Liver (tissue), 9 donors: ENCODE measurements around the gene SASH1. TPM values are rescaled to one million over a fixed set of nuclear protein-coding genes. Genes with fewer than 3 reads are reported as not detected.

ENCODE experiments used
- DNase-seq: peaks from one replicate; pipeline ENCODE4 v3.0.0-alpha.2; 2017; ENCODE audit warnings: low spot score
- H3K27ac ChIP-seq, 2 donors: one replicate each; pipeline ENCODE4 v1.7.0; 2013; ENCODE audit warnings: inconsistent platforms in 2 of 2, low read length in 2 of 2, control low read depth in 1 of 2, low read depth in 1 of 2, mild to moderate bottlenecking in 1 of 2
- H3K27me3 ChIP-seq, 4 donors: one replicate each; pipeline versions ENCODE4 v1.6.1 to v1.7.0; 2013; ENCODE audit warnings: low read length in 3 of 4, inconsistent platforms in 1 of 4, mild to moderate bottlenecking in 1 of 4, moderate library complexity in 1 of 4; ENCODE audit not compliant: control insufficient read depth in 4 of 4, insufficient read depth in 4 of 4
- H3K36me3 ChIP-seq, 4 donors: one replicate each; pipeline versions ENCODE4 v1.6.1 to v1.7.0; 2013; ENCODE audit warnings: low read length in 3 of 4, mild to moderate bottlenecking in 3 of 4, low read depth in 1 of 4, moderate library complexity in 1 of 4; ENCODE audit not compliant: control insufficient read depth in 4 of 4, insufficient read depth in 3 of 4
- H3K4me1 ChIP-seq, 4 donors: one replicate each; pipeline versions ENCODE4 v1.6.1 to v1.7.0; 2013; ENCODE audit warnings: low read length in 3 of 4, mild to moderate bottlenecking in 3 of 4, moderate library complexity in 1 of 4; ENCODE audit not compliant: control insufficient read depth in 4 of 4, insufficient read depth in 4 of 4
- H3K4me3 ChIP-seq, 3 donors: one replicate each; pipeline versions ENCODE4 v1.6.1 to v1.7.0; 2013; ENCODE audit warnings: low read length in 3 of 3, control low read depth in 1 of 3, low read depth in 1 of 3, mild to moderate bottlenecking in 1 of 3
- H3K9ac ChIP-seq, 2 donors: one replicate each; pipeline ENCODE4 v1.7.0; 2013; ENCODE audit warnings: low read length in 2 of 2, mild to moderate bottlenecking in 2 of 2, moderate library complexity in 2 of 2, control low read depth in 1 of 2, low read depth in 1 of 2
- H3K9me3 ChIP-seq, 4 donors: one replicate each; pipeline versions ENCODE4 v1.6.1 to v1.7.0; 2013; ENCODE audit warnings: low read length in 3 of 4; ENCODE audit not compliant: control insufficient read depth in 4 of 4
- EGR1 ChIP-seq, 2 donors: IDR thresholded peaks; 2 replicates each; pipeline ENCODE4 v1.6.1; 2016 to 2018; ENCODE audit warnings: antibody characterized with exemption in 2 of 2, low read depth in 2 of 2
- FOXA1 ChIP-seq: IDR thresholded peaks from 2 replicates; pipeline ENCODE4 v1.6.1; 2016; ENCODE audit warnings: antibody characterized with exemption
- FOXA2 ChIP-seq: IDR thresholded peaks from 2 replicates; pipeline ENCODE4 v1.6.1; 2016; ENCODE audit warnings: antibody characterized with exemption
- GABPA ChIP-seq, 2 donors: IDR thresholded peaks in 1 of 2; conservative IDR thresholded peaks in 1 of 2; 2 replicates each; pipeline ENCODE4 v1.6.1; 2016; ENCODE audit warnings: antibody characterized with exemption in 2 of 2, mild to moderate bottlenecking in 1 of 2, moderate library complexity in 1 of 2
- HNF4A ChIP-seq, 2 donors: conservative IDR thresholded peaks; 2 replicates each; pipeline ENCODE4 v1.6.1; 2016; ENCODE audit warnings: antibody characterized with exemption in 2 of 2, mild to moderate bottlenecking in 2 of 2
- HNF4G ChIP-seq: IDR thresholded peaks from 2 replicates; pipeline ENCODE4 v1.6.1; 2016; ENCODE audit warnings: antibody characterized with exemption
- JUND ChIP-seq, 2 donors: IDR thresholded peaks; 2 replicates each; pipeline ENCODE4 v1.6.1; 2016; ENCODE audit warnings: antibody characterized with exemption in 2 of 2
- NR2F2 ChIP-seq: IDR thresholded peaks from 2 replicates; pipeline ENCODE4 v1.6.1; 2016; ENCODE audit warnings: antibody characterized with exemption
- RAD21 ChIP-seq, 2 donors: IDR thresholded peaks; 2 replicates each; pipeline ENCODE4 v1.6.1; 2016; ENCODE audit warnings: antibody characterized with exemption in 2 of 2, mild to moderate bottlenecking in 2 of 2
- RXRA ChIP-seq, 2 donors: IDR thresholded peaks; 2 replicates each; pipeline ENCODE4 v1.6.1; 2017 to 2018; ENCODE audit warnings: antibody characterized with exemption in 2 of 2, mild to moderate bottlenecking in 1 of 2
- SP1 ChIP-seq: IDR thresholded peaks from 2 replicates; pipeline ENCODE4 v1.6.1; 2018; ENCODE audit warnings: antibody characterized with exemption, mild to moderate bottlenecking
- TAF1 ChIP-seq: conservative IDR thresholded peaks from 2 replicates; pipeline ENCODE4 v1.6.1; 2016; ENCODE audit warnings: antibody characterized with exemption, mild to moderate bottlenecking
- YY1 ChIP-seq: IDR thresholded peaks from 2 replicates; pipeline ENCODE4 v1.6.1; 2016; ENCODE audit warnings: antibody characterized with exemption, mild to moderate bottlenecking
- WGBS: extraction: QIAGEN DNeasy Blood & Tissue Kit; methylation state at CpG from one replicate; pipeline ENCODE4 v1.1.7; 2013; 5-methylcytosine and 5-hydroxymethylcytosine counted together
- polyA plus RNA-seq, 2 donors: library from polyadenylated mRNA; stranded (reverse) in 1 of 2; unstranded in 1 of 2; fragments of 200-250 nt in 1 of 2; fragments of >200 nt in 1 of 2; fragmentation: Nextera tagmentation in 1 of 2; extraction: Ambion mirVana in 1 of 2; gene quantifications; one replicate each; pipeline versions ENCODE4 v1.2.1 to v1.2.3, GENCODE V29; 2013 to 2015
- total RNA-seq, 2 donors: library from RNA; depleted of rRNA; stranded (reverse); fragments of >200 nt; gene quantifications; one replicate each; pipeline ENCODE4 v1.2.3, GENCODE V29; 2014
- TF ChIP-seq, protein P1 (sequence below): IDR thresholded peaks from 2 replicates; pipeline ENCODE4 v1.6.1; 2016; ENCODE audit warnings: antibody characterized with exemption, mild to moderate bottlenecking
- TF ChIP-seq, protein P2 (sequence below): IDR thresholded peaks from 2 replicates; pipeline ENCODE4 v1.6.1; 2016; ENCODE audit warnings: antibody characterized with exemption
- TF ChIP-seq, protein P3 (sequence below): IDR thresholded peaks from 2 replicates; pipeline ENCODE4 v1.6.1; 2016; ENCODE audit warnings: antibody characterized with exemption
- TF ChIP-seq, protein P4 (sequence below): fragments of 150-350 bp; IDR thresholded peaks from 2 replicates; pipeline ENCODE4 v1.5.1; 2017; ENCODE audit warnings: improper control_type of control experiment, low read depth, low read length; ENCODE audit not compliant: missing input control
- TF ChIP-seq, protein P5 (sequence below): IDR thresholded peaks from 2 replicates; pipeline ENCODE4 v1.6.1; 2016; ENCODE audit warnings: antibody characterized with exemption
- donor health status: healthy.
- donor health status: healthy.
- donor health status: healthy.
- donor health status: healthy.
- donor health status: healthy.

SASH1 gene
- total and polyA plus RNA-seq, 4 donors, result 3.5 to 16.4 (median 7.6) TPM

DNA sequence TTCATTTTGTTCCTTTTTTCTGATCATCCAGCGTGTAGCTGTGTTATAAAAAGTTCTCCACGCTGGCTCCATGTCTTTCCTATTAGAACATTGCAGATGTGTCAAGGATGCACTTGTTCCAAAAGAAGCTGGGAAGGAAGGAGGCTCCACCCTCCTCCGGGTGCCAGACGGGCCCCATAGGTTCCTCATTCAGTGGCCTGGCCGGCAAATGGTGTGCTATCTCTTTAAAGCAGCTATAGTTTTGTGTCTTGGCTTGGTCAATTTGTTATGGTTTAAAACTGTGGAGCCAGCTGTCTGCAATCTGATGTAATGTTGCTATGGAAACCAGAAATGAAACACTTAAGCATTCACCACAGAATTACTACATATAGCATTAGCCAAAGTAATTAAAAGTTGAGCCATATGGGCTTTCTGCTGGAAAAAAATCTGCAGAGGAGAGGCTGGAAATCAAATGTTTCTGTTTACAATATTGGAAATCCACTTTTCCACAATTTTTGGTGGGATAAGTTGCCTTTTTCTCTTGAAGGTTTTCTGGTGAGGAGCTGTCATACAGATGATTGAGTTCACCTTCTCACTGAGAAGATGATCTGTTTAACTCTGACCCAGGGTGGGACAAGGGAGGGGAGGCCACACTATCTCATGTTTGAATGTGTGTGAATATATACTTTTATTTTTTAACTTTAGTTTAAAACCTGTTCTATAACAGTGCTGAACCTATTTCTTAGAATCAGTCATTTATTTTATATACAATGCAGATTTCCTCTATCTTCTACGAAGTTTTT is 167.4 kb downstream of the SASH1 start:
- no peaks in the 10 kb centered on the region for H3K27me3 ChIP-seq

More for the DNA sequence above, 167.4 kb downstream of the SASH1 start:
- Histone ChIP-seq H3K4me3 (peak overlapping the region in 1 of 3 donors; percentile 14), H3K4me1 (no peaks in the 10 kb centered on the region), H3K9me3 (no peaks in the 10 kb centered on the region), H3K9ac (no peak overlapping the region), H3K36me3 (no peaks in the 10 kb centered on the region), H3K27ac (peak overlapping the region in 1 of 2 donors; percentile 61)
- no peak for DNase-seq
- TF ChIP-seq FOXA1 (no peak), RAD21 (IDR thresholded peaks at IDR 0.05) (no peak), YY1 (no peak), EGR1 (IDR thresholded peaks at IDR 0.05; ENCODE audit: low read depth in 2 of 2) (no peak), RXRA (IDR thresholded peaks at IDR 0.05) (no peak), FOXA2 (no peak), TAF1 (no peak), JUND (IDR thresholded peaks at IDR 0.05) (no peak), SP1 (no peak), GABPA (IDR thresholded peaks at IDR 0.05 in 1 of 2, conservative IDR thresholded peaks at IDR 0.05 in 1 of 2) (no peak), NR2F2 (no peak), HNF4G (no peak), HNF4A (conservative IDR thresholded peaks at IDR 0.05) (no peak)
- TF ChIP-seq, protein P1, sequence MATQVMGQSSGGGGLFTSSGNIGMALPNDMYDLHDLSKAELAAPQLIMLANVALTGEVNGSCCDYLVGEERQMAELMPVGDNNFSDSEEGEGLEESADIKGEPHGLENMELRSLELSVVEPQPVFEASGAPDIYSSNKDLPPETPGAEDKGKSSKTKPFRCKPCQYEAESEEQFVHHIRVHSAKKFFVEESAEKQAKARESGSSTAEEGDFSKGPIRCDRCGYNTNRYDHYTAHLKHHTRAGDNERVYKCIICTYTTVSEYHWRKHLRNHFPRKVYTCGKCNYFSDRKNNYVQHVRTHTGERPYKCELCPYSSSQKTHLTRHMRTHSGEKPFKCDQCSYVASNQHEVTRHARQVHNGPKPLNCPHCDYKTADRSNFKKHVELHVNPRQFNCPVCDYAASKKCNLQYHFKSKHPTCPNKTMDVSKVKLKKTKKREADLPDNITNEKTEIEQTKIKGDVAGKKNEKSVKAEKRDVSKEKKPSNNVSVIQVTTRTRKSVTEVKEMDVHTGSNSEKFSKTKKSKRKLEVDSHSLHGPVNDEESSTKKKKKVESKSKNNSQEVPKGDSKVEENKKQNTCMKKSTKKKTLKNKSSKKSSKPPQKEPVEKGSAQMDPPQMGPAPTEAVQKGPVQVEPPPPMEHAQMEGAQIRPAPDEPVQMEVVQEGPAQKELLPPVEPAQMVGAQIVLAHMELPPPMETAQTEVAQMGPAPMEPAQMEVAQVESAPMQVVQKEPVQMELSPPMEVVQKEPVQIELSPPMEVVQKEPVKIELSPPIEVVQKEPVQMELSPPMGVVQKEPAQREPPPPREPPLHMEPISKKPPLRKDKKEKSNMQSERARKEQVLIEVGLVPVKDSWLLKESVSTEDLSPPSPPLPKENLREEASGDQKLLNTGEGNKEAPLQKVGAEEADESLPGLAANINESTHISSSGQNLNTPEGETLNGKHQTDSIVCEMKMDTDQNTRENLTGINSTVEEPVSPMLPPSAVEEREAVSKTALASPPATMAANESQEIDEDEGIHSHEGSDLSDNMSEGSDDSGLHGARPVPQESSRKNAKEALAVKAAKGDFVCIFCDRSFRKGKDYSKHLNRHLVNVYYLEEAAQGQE, result no peak
- TF ChIP-seq, protein P2, sequence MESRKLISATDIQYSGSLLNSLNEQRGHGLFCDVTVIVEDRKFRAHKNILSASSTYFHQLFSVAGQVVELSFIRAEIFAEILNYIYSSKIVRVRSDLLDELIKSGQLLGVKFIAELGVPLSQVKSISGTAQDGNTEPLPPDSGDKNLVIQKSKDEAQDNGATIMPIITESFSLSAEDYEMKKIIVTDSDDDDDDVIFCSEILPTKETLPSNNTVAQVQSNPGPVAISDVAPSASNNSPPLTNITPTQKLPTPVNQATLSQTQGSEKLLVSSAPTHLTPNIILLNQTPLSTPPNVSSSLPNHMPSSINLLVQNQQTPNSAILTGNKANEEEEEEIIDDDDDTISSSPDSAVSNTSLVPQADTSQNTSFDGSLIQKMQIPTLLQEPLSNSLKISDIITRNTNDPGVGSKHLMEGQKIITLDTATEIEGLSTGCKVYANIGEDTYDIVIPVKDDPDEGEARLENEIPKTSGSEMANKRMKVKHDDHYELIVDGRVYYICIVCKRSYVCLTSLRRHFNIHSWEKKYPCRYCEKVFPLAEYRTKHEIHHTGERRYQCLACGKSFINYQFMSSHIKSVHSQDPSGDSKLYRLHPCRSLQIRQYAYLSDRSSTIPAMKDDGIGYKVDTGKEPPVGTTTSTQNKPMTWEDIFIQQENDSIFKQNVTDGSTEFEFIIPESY, result no peak
- TF ChIP-seq, protein P3, sequence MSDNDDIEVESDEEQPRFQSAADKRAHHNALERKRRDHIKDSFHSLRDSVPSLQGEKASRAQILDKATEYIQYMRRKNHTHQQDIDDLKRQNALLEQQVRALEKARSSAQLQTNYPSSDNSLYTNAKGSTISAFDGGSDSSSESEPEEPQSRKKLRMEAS, result no peak
- TF ChIP-seq, protein P4, sequence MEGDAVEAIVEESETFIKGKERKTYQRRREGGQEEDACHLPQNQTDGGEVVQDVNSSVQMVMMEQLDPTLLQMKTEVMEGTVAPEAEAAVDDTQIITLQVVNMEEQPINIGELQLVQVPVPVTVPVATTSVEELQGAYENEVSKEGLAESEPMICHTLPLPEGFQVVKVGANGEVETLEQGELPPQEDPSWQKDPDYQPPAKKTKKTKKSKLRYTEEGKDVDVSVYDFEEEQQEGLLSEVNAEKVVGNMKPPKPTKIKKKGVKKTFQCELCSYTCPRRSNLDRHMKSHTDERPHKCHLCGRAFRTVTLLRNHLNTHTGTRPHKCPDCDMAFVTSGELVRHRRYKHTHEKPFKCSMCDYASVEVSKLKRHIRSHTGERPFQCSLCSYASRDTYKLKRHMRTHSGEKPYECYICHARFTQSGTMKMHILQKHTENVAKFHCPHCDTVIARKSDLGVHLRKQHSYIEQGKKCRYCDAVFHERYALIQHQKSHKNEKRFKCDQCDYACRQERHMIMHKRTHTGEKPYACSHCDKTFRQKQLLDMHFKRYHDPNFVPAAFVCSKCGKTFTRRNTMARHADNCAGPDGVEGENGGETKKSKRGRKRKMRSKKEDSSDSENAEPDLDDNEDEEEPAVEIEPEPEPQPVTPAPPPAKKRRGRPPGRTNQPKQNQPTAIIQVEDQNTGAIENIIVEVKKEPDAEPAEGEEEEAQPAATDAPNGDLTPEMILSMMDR, result no peak
- TF ChIP-seq, protein P5, sequence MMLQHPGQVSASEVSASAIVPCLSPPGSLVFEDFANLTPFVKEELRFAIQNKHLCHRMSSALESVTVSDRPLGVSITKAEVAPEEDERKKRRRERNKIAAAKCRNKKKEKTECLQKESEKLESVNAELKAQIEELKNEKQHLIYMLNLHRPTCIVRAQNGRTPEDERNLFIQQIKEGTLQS, result no peak
- WGBS, result 64% methylated on average over 6 of the region's 6 CpGs
